ENCODE data around the gene NFATC2. TPM values are rescaled to one million over a fixed set of nuclear protein-coding genes. Genes with fewer than 3 reads are reported as not detected.

Gene NFATC2
- total RNA-seq, 2 donors from 2014 or later: 4.3 to 8.4 TPM

DNA sequence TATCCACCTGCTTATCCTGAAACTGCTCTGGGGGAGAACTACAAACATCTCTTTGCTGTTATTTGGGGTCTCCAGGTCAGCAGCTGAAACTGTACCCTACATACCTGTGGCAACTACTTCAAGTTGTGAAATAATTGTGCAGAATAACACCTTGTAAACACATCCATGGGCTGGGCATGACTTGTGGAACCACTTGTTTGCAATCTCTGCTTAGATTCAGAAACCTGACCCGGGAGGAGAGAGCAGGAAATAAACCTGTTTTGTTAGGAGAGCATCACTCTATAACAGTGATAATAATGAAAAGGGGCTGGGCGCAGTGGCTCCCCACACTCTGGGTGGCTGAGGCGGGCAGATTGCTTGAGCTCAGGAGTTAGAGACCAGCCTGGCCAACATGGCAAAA, 183.1 kb downstream of the NFATC2 start:
- Histone ChIP-seq H3K4me1 (replicated peaks) (no peaks in the 10 kb centered on the region), H3K9me3 (no peaks in the 10 kb centered on the region), H3K27ac (no peak overlapping the region), H3K36me3 (no peaks in the 10 kb centered on the region), H3K4me3 (no peak overlapping the region), H3K27me3 (replicated peaks; ENCODE audit: insufficient read depth) (no peaks in the 10 kb centered on the region)
- DNase-seq (ENCODE audit: low spot score): no peak
- 51% methylated on average over 3 of the region's 3 CpGs for WGBS
- TF ChIP-seq, protein P1, sequence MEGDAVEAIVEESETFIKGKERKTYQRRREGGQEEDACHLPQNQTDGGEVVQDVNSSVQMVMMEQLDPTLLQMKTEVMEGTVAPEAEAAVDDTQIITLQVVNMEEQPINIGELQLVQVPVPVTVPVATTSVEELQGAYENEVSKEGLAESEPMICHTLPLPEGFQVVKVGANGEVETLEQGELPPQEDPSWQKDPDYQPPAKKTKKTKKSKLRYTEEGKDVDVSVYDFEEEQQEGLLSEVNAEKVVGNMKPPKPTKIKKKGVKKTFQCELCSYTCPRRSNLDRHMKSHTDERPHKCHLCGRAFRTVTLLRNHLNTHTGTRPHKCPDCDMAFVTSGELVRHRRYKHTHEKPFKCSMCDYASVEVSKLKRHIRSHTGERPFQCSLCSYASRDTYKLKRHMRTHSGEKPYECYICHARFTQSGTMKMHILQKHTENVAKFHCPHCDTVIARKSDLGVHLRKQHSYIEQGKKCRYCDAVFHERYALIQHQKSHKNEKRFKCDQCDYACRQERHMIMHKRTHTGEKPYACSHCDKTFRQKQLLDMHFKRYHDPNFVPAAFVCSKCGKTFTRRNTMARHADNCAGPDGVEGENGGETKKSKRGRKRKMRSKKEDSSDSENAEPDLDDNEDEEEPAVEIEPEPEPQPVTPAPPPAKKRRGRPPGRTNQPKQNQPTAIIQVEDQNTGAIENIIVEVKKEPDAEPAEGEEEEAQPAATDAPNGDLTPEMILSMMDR (IDR thresholded peaks at IDR 0.05): no peak
- TF ChIP-seq POLR2A (IDR thresholded peaks at IDR 0.05) (no peak), POLR2AphosphoS5 (IDR thresholded peaks at IDR 0.05) (no peak)
- intact Hi-C loops (cut with DNase I): no loop called here

DNA sequence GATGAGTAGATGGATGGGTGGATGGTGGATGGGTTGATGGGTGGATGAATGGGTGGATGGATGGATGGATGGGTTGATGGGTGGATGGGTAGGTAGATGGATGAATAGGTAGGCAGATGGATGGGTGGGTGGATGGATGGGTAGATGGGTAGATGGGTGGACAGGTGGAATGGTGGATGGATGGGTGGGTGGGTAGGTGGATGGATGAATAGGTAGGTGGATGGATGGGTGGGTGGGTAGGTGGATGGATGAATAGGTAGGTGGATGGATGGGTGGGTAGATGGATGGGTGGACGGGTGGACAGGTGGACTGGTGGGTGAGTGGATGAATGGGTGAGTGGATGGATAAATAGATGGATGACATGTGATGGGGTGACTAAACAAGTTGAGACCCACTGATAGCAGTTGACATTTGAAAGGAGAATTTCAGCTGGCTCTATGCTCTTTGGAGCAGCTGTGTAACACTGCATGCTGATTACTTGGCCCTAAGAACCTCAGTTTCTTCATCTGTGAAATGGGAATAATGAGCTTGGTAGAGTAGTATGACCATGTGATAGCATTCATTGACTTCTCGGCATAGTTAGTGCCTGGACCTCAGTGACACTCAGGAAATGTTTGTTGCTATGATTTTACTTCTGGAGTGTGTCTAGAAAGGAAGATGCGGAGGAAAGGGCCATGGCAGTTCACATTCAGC, 184.3 kb downstream of the NFATC2 start:
- 89% methylated on average over 3 of the region's 3 CpGs for WGBS
- no peak for DNase-seq (ENCODE audit: low spot score)
- Histone ChIP-seq H3K4me1 (replicated peaks) (no peaks in the 10 kb centered on the region), H3K36me3 (no peaks in the 10 kb centered on the region), H3K27ac (no peak overlapping the region), H3K9me3 (no peaks in the 10 kb centered on the region), H3K27me3 (replicated peaks; ENCODE audit: insufficient read depth) (no peaks in the 10 kb centered on the region), H3K4me3 (no peak overlapping the region)
- intact Hi-C loops (cut with DNase I): no loop called here
- TF ChIP-seq POLR2AphosphoS5 (IDR thresholded peaks at IDR 0.05) (no peak), POLR2A (IDR thresholded peaks at IDR 0.05) (no peak)
- TF ChIP-seq, protein P1 (IDR thresholded peaks at IDR 0.05): no peak

DNA sequence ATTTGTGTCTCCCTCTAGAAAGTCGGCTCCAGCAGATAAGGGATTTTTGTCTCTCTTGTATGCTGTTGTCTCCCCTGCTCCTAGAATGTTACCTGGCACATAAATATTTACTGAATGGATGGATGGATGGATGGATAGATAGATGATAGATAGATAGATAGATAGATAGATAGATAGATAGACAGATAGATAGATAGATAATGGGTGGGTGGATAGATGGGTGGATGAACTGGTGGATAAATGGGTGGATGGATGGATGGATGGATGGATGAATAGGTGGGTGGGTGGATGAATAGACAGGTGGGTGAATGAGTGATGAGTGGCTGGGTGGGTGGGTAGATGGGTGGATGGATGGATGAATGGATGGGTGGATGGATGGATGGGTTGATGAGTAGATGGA, 185.0 kb downstream of the NFATC2 start:
- no peak for DNase-seq (ENCODE audit: low spot score)
- WGBS: 78% methylated on average over 1 of the region's 1 CpG

DNA sequence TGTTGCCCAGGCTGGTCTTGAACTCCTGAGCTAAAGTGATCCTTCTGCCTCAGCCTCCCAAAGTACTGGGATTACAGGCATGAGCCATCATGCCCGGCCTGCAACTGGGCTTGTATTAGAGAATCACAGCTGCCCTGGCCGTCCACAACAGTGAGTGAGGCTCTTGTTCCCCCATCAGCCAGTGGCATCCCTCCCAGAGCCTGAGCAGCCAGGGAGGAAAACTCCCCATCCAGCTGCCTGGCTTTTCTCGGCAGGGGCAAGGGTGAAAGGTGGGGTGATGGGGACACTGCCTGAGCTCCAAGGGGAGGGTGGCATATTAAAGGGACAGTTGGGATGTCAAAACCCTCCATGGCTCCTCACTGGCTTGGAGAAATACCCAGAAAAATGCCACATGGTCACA, 185.6 kb downstream of the NFATC2 start:
- Histone ChIP-seq H3K27me3 (replicated peaks; ENCODE audit: insufficient read depth) (no peaks in the 10 kb centered on the region), H3K9me3 (no peaks in the 10 kb centered on the region), H3K27ac (no peak overlapping the region), H3K4me3 (no peak overlapping the region), H3K36me3 (no peaks in the 10 kb centered on the region), H3K4me1 (replicated peaks) (no peaks in the 10 kb centered on the region)
- DNase-seq (ENCODE audit: low spot score): no peak
- WGBS: 62% methylated on average over 3 of the region's 3 CpGs
- TF ChIP-seq POLR2AphosphoS5 (IDR thresholded peaks at IDR 0.05) (no peak), POLR2A (IDR thresholded peaks at IDR 0.05) (no peak)
- TF ChIP-seq, protein P1 (IDR thresholded peaks at IDR 0.05): no peak
- intact Hi-C loops (cut with DNase I): no loop called here

More for the DNA sequence above, 185.0 kb downstream of the NFATC2 start:
- Histone ChIP-seq H3K4me1 (replicated peaks) (no peaks in the 10 kb centered on the region), H3K4me3 (no peak overlapping the region), H3K36me3 (no peaks in the 10 kb centered on the region), H3K27me3 (replicated peaks; ENCODE audit: insufficient read depth) (no peaks in the 10 kb centered on the region), H3K27ac (no peak overlapping the region), H3K9me3 (no peaks in the 10 kb centered on the region)
- intact Hi-C loops (cut with DNase I): no loop called here
- TF ChIP-seq POLR2A (IDR thresholded peaks at IDR 0.05): no peak
- no peak for TF ChIP-seq POLR2AphosphoS5 (IDR thresholded peaks at IDR 0.05)
- TF ChIP-seq, protein P1 (IDR thresholded peaks at IDR 0.05): no peak

DNA sequence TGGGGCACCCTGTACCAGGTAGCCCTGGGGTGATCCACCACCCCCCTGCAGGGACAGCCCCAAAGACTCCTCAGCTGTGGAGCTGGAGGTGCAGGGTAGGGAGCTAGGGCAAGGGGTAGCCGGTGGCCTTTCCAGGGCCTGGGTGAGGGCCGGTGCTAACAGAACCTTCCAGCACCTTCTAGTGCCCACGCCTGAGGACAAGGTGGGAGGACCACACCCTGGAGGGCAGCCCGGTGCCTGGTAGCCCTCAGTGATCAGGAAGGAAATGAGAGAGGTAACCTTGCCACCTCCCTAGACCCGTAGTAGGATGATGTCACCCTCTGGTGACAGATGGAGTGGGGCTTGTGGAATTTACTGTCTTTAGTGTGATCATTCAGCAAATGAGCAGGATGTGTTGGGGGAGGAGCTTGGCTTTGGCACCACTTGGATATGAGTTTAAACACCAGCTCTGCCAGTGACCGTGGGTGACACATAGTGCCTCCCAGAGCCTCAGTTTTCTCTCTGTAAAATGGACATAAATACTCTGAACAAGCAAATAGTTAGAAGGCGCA, 187.7 kb downstream of the NFATC2 start:
- Histone ChIP-seq H3K4me3 (no peak overlapping the region), H3K27me3 (replicated peaks; ENCODE audit: insufficient read depth) (no peaks in the 10 kb centered on the region), H3K9me3 (no peaks in the 10 kb centered on the region), H3K36me3 (no peaks in the 10 kb centered on the region), H3K27ac (no peak overlapping the region), H3K4me1 (replicated peaks) (no peaks in the 10 kb centered on the region)
- WGBS: 59% methylated on average over 7 of the region's 7 CpGs
- DNase-seq (ENCODE audit: low spot score): no peak
- TF ChIP-seq, protein P1 (IDR thresholded peaks at IDR 0.05): no peak
- TF ChIP-seq POLR2A (IDR thresholded peaks at IDR 0.05) (no peak), POLR2AphosphoS5 (IDR thresholded peaks at IDR 0.05) (no peak)
- intact Hi-C loops (cut with DNase I): no loop called here
